ENCODE results near the gene GOLM1.

Gene GOLM1

DNA sequence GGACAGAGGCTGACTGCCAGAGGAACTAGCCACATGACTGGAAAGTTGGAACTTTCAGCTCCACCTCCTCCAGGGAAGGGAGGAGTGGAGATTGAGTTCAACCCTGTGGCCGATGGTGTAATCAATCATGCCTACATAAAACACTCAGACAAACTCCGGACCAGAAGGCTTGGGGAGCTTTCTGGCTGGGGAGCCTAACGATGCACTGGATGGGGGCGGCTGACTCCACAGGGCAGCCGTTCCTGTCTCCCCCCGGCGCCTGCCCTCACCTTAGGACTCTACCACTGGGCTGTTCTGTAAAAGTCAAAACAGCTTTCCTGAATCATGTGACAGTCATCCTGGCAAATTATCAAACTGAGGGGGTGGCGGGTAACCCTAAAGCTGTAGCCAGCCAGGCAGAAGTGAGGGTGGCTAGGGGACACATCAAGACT lies 58.0 kb downstream of the GOLM1 start:
- no peaks in the 10 kb centered on the region for H4K20me1 ChIP-seq (ENCODE audit: insufficient read depth, low read length)
- no peaks in the 10 kb centered on the region for H3K79me2 ChIP-seq (ENCODE audit: insufficient read depth, low read length)
- H3K4me3 ChIP-seq (ENCODE audit: low read depth in 1 of 2, low read length in 2 of 2) = no peak overlapping the region
- H2AFZ ChIP-seq (ENCODE audit: low read depth, low read length) = no peak overlapping the region
- no peak overlapping the region for H3K27ac ChIP-seq (ENCODE audit: low read length)
- H3K4me1 ChIP-seq (ENCODE audit: insufficient read depth, low read length) = no peaks in the 10 kb centered on the region
- DNase-seq = no peak
- no peak overlapping the region for H3K9ac ChIP-seq (ENCODE audit: low read depth, low read length)
- H3K36me3 ChIP-seq (ENCODE audit: insufficient read depth, low read length) = no peaks in the 10 kb centered on the region
- H3K9me3 ChIP-seq (ENCODE audit: insufficient read depth, low read length, severe bottlenecking) = no peaks in the 10 kb centered on the region
- TF ChIP-seq EZH2 (IDR thresholded peaks at IDR 0.05; ENCODE audit: borderline replicate concordance, low read depth, low read length, severe bottlenecking) (no peak), CTCF (IDR thresholded peaks at IDR 0.05; ENCODE audit: borderline replicate concordance, extremely low read depth, low read length, poor library complexity, severe bottlenecking) (no peak)
- no peaks in the 10 kb centered on the region for H3K27me3 ChIP-seq (ENCODE audit: insufficient read depth, low read length, poor library complexity)
- ATAC-seq (ENCODE audit: insufficient read depth, low read depth) = no peak
- no peak overlapping the region for H3K4me2 ChIP-seq (ENCODE audit: insufficient read depth, low read length)

DNA sequence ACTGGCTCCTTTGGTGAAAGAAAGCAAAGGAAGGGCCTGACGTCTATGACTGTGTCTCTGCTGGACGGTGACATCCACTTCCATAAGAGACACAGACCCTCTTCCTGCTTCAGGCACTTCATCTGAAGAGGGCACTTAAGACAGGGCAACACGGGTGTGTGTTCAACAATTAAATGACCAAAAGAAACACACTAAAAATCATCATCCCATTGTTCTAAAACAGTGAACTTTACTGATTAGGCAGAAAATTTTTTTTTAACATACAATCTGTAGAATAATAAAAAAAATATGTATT lies 58.5 kb downstream of the GOLM1 start:
- no peak overlapping the region for H3K9ac ChIP-seq (ENCODE audit: low read depth, low read length)

GRCh38 chr9:86039991-86040860 lies 59.1 kb downstream of the GOLM1 start:
- no peak overlapping the region for H3K4me2 ChIP-seq (ENCODE audit: insufficient read depth, low read length)
- H3K4me3 ChIP-seq (ENCODE audit: low read depth in 1 of 2, low read length in 2 of 2) = no peak overlapping the region
- ATAC-seq (ENCODE audit: insufficient read depth, low read depth) (no peak), DNase-seq (no peak)
- H4K20me1 ChIP-seq (ENCODE audit: insufficient read depth, low read length) = no peaks in the 10 kb centered on the region
- TF ChIP-seq CTCF (IDR thresholded peaks at IDR 0.05; ENCODE audit: borderline replicate concordance, extremely low read depth, low read length, poor library complexity, severe bottlenecking) (no peak), EZH2 (IDR thresholded peaks at IDR 0.05; ENCODE audit: borderline replicate concordance, low read depth, low read length, severe bottlenecking) (no peak)
- no peaks in the 10 kb centered on the region for H3K79me2 ChIP-seq (ENCODE audit: insufficient read depth, low read length)
- H3K9ac ChIP-seq (ENCODE audit: low read depth, low read length) = no peak overlapping the region
- H3K4me1 ChIP-seq (ENCODE audit: insufficient read depth, low read length) = no peaks in the 10 kb centered on the region
- H3K9me3 ChIP-seq (ENCODE audit: insufficient read depth, low read length, severe bottlenecking) = no peaks in the 10 kb centered on the region
- H2AFZ ChIP-seq (ENCODE audit: low read depth, low read length) = no peak overlapping the region
- no peak overlapping the region for H3K27ac ChIP-seq (ENCODE audit: low read length)
- no peaks in the 10 kb centered on the region for H3K27me3 ChIP-seq (ENCODE audit: insufficient read depth, low read length, poor library complexity)
- H3K36me3 ChIP-seq (ENCODE audit: insufficient read depth, low read length) = no peaks in the 10 kb centered on the region

More for the DNA sequence above, 58.5 kb downstream of the GOLM1 start:
- DNase-seq = no peak
- H3K4me3 ChIP-seq (ENCODE audit: low read depth in 1 of 2, low read length in 2 of 2) = no peak overlapping the region
- no peaks in the 10 kb centered on the region for H3K36me3 ChIP-seq (ENCODE audit: insufficient read depth, low read length)
- no peak overlapping the region for H2AFZ ChIP-seq (ENCODE audit: low read depth, low read length)
- H3K4me2 ChIP-seq (ENCODE audit: insufficient read depth, low read length) = no peak overlapping the region
- H3K4me1 ChIP-seq (ENCODE audit: insufficient read depth, low read length) = no peaks in the 10 kb centered on the region
- H4K20me1 ChIP-seq (ENCODE audit: insufficient read depth, low read length) = no peaks in the 10 kb centered on the region
- H3K27me3 ChIP-seq (ENCODE audit: insufficient read depth, low read length, poor library complexity) = no peaks in the 10 kb centered on the region
- H3K79me2 ChIP-seq (ENCODE audit: insufficient read depth, low read length) = no peaks in the 10 kb centered on the region
- TF ChIP-seq EZH2 (IDR thresholded peaks at IDR 0.05; ENCODE audit: borderline replicate concordance, low read depth, low read length, severe bottlenecking) (no peak), CTCF (IDR thresholded peaks at IDR 0.05; ENCODE audit: borderline replicate concordance, extremely low read depth, low read length, poor library complexity, severe bottlenecking) (no peak)
- no peak overlapping the region for H3K27ac ChIP-seq (ENCODE audit: low read length)
- H3K9me3 ChIP-seq (ENCODE audit: insufficient read depth, low read length, severe bottlenecking) = no peaks in the 10 kb centered on the region
- ATAC-seq (ENCODE audit: insufficient read depth, low read depth) = no peak
